Heart left ventricle (tissue), 13 donors: ENCODE data around the gene MPRIP.

Source experiments
- CTCF ChIP-seq, 12 donors: fragments of 200-600 bp; sonication (generic) in 4 of 12; IDR thresholded peaks; one replicate each; pipeline versions ENCODE4 v1.5.0 to v1.8.0; 2018 to 2022; ENCODE audit warnings: antibody characterized with exemption in 12 of 12, mild to moderate bottlenecking in 5 of 12
- POLR2A ChIP-seq, 2 donors: fragments of 450-650 bp; IDR thresholded peaks; one replicate each; pipeline ENCODE4 v1.6.1; 2017; ENCODE audit warnings: antibody characterized with exemption in 2 of 2, mild to moderate bottlenecking in 2 of 2, moderate library complexity in 2 of 2
- donor health status: ischemic (EF 13 %, LVEDD 7.1; RV severe dilation, severe dysfunction).
- donor health status: DM: no; HTN: yes; CAD: no.
- donor health status: DM: no; HTN: no; CAD: no.
- donor health status: ischemic (EF 25% LVEDD 6.9; RV normal size, moderate dysfunction).
- donor health status: ischemic (EF 25% LVEDD 5.7; RV mildly dilated, moderate dysfunction).
- donor health status: ischemic (EF 35%, LVEDD 5.7; RV mildly dilated, moderate dysfunction).
- donor health status: nonischemic (EF 11% LVEDD 7.7; RV severe dilation, severe dysfunction).
- donor health status: DM: yes; HTN: yes; CAD: no.
- donor health status: PGD.
- donor health status: ischemic (EF 29% LVEDD 5.4; RV normal size, mild dysfunction).
- donor health status: nonischemic (EF 23%, LVEDD 6.1; RV moderate dilation, normal function).

GRCh38 chr17:17041018-17041521 is 1.2 kb upstream of the MPRIP start:
- no peak for TF ChIP-seq CTCF (IDR thresholded peaks at IDR 0.05)
- no peak for TF ChIP-seq POLR2A (IDR thresholded peaks at IDR 0.05)
